ENCODE data around the gene HSDL2. TPM values are rescaled to one million over a fixed set of nuclear protein-coding genes. Genes with fewer than 3 reads are reported as not detected.

Gene HSDL2
- total and polyA plus RNA-seq, 10 of the 15 experiments (the other 5 are each of a cell fraction or from before 2014, with no cell fraction given) = 20.9 to 46.1 (median 27.0) TPM

- TF ChIP-seq, protein P1, sequence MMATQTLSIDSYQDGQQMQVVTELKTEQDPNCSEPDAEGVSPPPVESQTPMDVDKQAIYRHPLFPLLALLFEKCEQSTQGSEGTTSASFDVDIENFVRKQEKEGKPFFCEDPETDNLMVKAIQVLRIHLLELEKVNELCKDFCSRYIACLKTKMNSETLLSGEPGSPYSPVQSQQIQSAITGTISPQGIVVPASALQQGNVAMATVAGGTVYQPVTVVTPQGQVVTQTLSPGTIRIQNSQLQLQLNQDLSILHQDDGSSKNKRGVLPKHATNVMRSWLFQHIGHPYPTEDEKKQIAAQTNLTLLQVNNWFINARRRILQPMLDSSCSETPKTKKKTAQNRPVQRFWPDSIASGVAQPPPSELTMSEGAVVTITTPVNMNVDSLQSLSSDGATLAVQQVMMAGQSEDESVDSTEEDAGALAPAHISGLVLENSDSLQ (IDR thresholded peaks at IDR 0.05) = no peak
- no peak for TF ChIP-seq SREBF1 (IDR thresholded peaks at IDR 0.05; ENCODE audit: low read length)
- no peak for TF ChIP-seq ZNF274 (IDR thresholded peaks at IDR 0.05; ENCODE audit: insufficient read depth, insufficient read length)
- no peak for TF ChIP-seq HDAC2 (IDR thresholded peaks at IDR 0.05)
- no peak for TF ChIP-seq BRCA1 (IDR thresholded peaks at IDR 0.05; ENCODE audit: low read depth, low read length)
- no peak for TF ChIP-seq E2F4 (IDR thresholded peaks at IDR 0.05; ENCODE audit: low read depth, low read length)
- TF ChIP-seq SIN3A (IDR thresholded peaks at IDR 0.05; ENCODE audit: low read depth, low read length) = no peak
- TF ChIP-seq ZZZ3 (IDR thresholded peaks at IDR 0.05; ENCODE audit: control insufficient read depth, insufficient read length, low read depth) = no peak
- TF ChIP-seq, protein P2, sequence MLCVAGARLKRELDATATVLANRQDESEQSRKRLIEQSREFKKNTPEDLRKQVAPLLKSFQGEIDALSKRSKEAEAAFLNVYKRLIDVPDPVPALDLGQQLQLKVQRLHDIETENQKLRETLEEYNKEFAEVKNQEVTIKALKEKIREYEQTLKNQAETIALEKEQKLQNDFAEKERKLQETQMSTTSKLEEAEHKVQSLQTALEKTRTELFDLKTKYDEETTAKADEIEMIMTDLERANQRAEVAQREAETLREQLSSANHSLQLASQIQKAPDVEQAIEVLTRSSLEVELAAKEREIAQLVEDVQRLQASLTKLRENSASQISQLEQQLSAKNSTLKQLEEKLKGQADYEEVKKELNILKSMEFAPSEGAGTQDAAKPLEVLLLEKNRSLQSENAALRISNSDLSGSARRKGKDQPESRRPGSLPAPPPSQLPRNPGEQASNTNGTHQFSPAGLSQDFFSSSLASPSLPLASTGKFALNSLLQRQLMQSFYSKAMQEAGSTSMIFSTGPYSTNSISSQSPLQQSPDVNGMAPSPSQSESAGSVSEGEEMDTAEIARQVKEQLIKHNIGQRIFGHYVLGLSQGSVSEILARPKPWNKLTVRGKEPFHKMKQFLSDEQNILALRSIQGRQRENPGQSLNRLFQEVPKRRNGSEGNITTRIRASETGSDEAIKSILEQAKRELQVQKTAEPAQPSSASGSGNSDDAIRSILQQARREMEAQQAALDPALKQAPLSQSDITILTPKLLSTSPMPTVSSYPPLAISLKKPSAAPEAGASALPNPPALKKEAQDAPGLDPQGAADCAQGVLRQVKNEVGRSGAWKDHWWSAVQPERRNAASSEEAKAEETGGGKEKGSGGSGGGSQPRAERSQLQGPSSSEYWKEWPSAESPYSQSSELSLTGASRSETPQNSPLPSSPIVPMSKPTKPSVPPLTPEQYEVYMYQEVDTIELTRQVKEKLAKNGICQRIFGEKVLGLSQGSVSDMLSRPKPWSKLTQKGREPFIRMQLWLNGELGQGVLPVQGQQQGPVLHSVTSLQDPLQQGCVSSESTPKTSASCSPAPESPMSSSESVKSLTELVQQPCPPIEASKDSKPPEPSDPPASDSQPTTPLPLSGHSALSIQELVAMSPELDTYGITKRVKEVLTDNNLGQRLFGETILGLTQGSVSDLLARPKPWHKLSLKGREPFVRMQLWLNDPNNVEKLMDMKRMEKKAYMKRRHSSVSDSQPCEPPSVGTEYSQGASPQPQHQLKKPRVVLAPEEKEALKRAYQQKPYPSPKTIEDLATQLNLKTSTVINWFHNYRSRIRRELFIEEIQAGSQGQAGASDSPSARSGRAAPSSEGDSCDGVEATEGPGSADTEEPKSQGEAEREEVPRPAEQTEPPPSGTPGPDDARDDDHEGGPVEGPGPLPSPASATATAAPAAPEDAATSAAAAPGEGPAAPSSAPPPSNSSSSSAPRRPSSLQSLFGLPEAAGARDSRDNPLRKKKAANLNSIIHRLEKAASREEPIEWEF (IDR thresholded peaks at IDR 0.05; ENCODE audit: insufficient replicate concordance, low read depth, low read length) = no peak
- no peak for TF ChIP-seq CBFB (IDR thresholded peaks at IDR 0.05; ENCODE audit: low read depth)
- TF ChIP-seq SRF (IDR thresholded peaks at IDR 0.05; ENCODE audit: low read depth in 2 of 2, low read length in 2 of 2) = no peak
- TF ChIP-seq, protein P3, sequence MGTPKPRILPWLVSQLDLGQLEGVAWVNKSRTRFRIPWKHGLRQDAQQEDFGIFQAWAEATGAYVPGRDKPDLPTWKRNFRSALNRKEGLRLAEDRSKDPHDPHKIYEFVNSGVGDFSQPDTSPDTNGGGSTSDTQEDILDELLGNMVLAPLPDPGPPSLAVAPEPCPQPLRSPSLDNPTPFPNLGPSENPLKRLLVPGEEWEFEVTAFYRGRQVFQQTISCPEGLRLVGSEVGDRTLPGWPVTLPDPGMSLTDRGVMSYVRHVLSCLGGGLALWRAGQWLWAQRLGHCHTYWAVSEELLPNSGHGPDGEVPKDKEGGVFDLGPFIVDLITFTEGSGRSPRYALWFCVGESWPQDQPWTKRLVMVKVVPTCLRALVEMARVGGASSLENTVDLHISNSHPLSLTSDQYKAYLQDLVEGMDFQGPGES (IDR thresholded peaks at IDR 0.05) = no peak
- TF ChIP-seq KLF5 (IDR thresholded peaks at IDR 0.05; ENCODE audit: partially characterized antibody) = no peak
- TF ChIP-seq ATF7 (IDR thresholded peaks at IDR 0.05; ENCODE audit: low read depth) = no peak
- TF ChIP-seq ASH2L (IDR thresholded peaks at IDR 0.05; ENCODE audit: borderline replicate concordance, low read depth) = no peak
- intact Hi-C loops (cut with micrococcal nuclease; ENCODE audit: unreplicated experiment) = loop anchor here (10.0 kb wide), 2 partner anchors 352 to 458 kb away; no protein-coding TSS in a partner anchor
- WGBS (ENCODE audit: insufficient coverage, insufficient replicate concordance, low lambda C conversion rate, missing lambda C conversion rate) = 96% methylated on average over 2 of the region's 2 CpGs
- Histone ChIP-seq H3K9me3 (replicated peaks; ENCODE audit: control insufficient read depth, insufficient read depth, low read length) (no peaks in the 10 kb centered on the region), H3K9ac (ENCODE audit: control insufficient read depth, insufficient read depth, low read length) (no peak overlapping the region), H3K4me2 (ENCODE audit: control insufficient read depth, insufficient read depth) (no peak overlapping the region), H4K20me1 (ENCODE audit: control insufficient read depth, insufficient read depth) (no peaks in the 10 kb centered on the region), H3K79me2 (ENCODE audit: control insufficient read depth, insufficient read depth, low read length) (no peaks in the 10 kb centered on the region), H3K36me3 (ENCODE audit: control insufficient read depth in 2 of 2, insufficient read depth in 2 of 2, low read length in 1 of 2) (no peaks in the 10 kb centered on the region), H2AFZ (ENCODE audit: control insufficient read depth, low read depth, low read length) (no peak overlapping the region), H3K27me3 (replicated peaks in 1 of 2; ENCODE audit: control insufficient read depth in 2 of 2, insufficient read depth in 2 of 2, low read length in 1 of 2) (no peaks in the 10 kb centered on the region), H3K4me1 (ENCODE audit: control insufficient read depth, insufficient read depth, low read length) (peaks cover 4% of the 10 kb centered on the region; the same call in 1 of the 2 replicates), H3K4me3 (no peak overlapping the region), H3K27ac (ENCODE audit: control insufficient read depth, insufficient read depth) (no peak overlapping the region)
- ChIA-PET SMC1A (ENCODE audit: uncharacterized antibody, unreplicated experiment) (interaction anchor here (0.6 to 1.5 kb wide), 2 partner anchors 373 to 1175 kb away, joined by 3 read pairs; no protein-coding TSS in a partner anchor), CTCF (interaction anchor here (0.6 to 3.2 kb wide), 5 partner anchors 43 to 456 kb away, joined by 3 to 8 read pairs (median 4); no protein-coding TSS in a partner anchor), POLR2A (interaction anchor here (0.5 kb wide), 1 partner anchor 235 kb away, joined by 5 read pairs; no protein-coding TSS in a partner anchor), RAD21 (ENCODE audit: unreplicated experiment) (no interaction called here)
- ATAC-seq = no peak
- no peak for DNase-seq (ENCODE audit: low read depth, low spot score)
- in situ Hi-C loops (cut with MboI) = no loop called here
- no TSS peak for BruUV-seq (replicated peaks)
- no peak for FAIRE-seq
Measured at GRCh38 chr9:112446526-112446925, 66.6 kb downstream of the HSDL2 start.
